ENCODE results near the gene PEG3. TPM values are rescaled to one million over a fixed set of nuclear protein-coding genes. Genes with fewer than 3 reads are reported as not detected.

PEG3 gene
- total and polyA plus RNA-seq, 2 experiments from 2014 or later, result not detected

DNA sequence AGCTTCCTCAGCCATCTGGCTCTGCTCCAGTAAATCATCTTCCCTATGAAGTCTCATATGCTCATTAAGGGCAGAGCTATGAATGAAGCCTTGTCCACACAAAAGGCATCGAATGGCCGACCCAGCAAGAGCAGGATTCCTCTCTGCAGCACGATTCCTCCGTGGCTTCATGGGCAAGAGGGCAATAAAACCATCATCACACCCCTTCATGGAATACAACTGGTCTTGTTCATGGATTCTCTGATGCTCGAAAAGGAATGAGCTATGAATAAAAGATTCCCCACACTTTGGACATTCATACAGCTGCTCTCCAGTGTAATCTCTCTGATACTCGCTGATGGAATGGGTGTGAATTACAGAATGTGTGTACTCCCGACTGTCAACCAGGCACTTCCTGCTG, 25.9 kb downstream of the PEG3 start (continued):
- TF ChIP-seq, protein P1, sequence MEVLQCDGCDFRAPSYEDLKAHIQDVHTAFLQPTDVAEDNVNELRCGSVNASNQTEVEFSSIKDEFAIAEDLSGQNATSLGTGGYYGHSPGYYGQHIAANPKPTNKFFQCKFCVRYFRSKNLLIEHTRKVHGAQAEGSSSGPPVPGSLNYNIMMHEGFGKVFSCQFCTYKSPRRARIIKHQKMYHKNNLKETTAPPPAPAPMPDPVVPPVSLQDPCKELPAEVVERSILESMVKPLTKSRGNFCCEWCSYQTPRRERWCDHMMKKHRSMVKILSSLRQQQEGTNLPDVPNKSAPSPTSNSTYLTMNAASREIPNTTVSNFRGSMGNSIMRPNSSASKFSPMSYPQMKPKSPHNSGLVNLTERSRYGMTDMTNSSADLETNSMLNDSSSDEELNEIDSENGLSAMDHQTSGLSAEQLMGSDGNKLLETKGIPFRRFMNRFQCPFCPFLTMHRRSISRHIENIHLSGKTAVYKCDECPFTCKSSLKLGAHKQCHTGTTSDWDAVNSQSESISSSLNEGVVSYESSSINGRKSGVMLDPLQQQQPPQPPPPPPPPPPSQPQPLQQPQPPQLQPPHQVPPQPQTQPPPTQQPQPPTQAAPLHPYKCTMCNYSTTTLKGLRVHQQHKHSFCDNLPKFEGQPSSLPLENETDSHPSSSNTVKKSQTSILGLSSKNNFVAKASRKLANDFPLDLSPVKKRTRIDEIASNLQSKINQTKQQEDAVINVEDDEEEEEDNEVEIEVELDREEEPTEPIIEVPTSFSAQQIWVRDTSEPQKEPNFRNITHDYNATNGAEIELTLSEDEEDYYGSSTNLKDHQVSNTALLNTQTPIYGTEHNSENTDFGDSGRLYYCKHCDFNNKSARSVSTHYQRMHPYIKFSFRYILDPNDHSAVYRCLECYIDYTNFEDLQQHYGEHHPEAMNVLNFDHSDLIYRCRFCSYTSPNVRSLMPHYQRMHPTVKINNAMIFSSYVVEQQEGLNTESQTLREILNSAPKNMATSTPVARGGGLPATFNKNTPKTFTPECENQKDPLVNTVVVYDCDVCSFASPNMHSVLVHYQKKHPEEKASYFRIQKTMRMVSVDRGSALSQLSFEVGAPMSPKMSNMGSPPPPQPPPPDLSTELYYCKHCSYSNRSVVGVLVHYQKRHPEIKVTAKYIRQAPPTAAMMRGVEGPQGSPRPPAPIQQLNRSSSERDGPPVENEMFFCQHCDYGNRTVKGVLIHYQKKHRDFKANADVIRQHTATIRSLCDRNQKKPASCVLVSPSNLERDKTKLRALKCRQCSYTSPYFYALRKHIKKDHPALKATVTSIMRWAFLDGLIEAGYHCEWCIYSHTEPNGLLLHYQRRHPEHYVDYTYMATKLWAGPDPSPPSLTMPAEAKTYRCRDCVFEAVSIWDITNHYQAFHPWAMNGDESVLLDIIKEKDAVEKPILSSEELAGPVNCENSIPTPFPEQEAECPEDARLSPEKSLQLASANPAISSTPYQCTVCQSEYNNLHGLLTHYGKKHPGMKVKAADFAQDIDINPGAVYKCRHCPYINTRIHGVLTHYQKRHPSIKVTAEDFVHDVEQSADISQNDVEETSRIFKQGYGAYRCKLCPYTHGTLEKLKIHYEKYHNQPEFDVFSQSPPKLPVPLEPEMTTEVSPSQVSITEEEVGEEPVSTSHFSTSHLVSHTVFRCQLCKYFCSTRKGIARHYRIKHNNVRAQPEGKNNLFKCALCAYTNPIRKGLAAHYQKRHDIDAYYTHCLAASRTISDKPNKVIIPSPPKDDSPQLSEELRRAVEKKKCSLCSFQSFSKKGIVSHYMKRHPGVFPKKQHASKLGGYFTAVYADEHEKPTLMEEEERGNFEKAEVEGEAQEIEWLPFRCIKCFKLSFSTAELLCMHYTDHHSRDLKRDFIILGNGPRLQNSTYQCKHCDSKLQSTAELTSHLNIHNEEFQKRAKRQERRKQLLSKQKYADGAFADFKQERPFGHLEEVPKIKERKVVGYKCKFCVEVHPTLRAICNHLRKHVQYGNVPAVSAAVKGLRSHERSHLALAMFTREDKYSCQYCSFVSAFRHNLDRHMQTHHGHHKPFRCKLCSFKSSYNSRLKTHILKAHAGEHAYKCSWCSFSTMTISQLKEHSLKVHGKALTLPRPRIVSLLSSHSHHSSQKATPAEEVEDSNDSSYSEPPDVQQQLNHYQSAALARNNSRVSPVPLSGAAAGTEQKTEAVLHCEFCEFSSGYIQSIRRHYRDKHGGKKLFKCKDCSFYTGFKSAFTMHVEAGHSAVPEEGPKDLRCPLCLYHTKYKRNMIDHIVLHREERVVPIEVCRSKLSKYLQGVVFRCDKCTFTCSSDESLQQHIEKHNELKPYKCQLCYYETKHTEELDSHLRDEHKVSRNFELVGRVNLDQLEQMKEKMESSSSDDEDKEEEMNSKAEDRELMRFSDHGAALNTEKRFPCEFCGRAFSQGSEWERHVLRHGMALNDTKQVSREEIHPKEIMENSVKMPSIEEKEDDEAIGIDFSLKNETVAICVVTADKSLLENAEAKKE (CRISPR knock-in tag; IDR thresholded peaks at IDR 0.05), result no peak
- TF ChIP-seq JUNB (IDR thresholded peaks at IDR 0.05; ENCODE audit: unreplicated experiment), result no peak
- TF ChIP-seq, protein P2, sequence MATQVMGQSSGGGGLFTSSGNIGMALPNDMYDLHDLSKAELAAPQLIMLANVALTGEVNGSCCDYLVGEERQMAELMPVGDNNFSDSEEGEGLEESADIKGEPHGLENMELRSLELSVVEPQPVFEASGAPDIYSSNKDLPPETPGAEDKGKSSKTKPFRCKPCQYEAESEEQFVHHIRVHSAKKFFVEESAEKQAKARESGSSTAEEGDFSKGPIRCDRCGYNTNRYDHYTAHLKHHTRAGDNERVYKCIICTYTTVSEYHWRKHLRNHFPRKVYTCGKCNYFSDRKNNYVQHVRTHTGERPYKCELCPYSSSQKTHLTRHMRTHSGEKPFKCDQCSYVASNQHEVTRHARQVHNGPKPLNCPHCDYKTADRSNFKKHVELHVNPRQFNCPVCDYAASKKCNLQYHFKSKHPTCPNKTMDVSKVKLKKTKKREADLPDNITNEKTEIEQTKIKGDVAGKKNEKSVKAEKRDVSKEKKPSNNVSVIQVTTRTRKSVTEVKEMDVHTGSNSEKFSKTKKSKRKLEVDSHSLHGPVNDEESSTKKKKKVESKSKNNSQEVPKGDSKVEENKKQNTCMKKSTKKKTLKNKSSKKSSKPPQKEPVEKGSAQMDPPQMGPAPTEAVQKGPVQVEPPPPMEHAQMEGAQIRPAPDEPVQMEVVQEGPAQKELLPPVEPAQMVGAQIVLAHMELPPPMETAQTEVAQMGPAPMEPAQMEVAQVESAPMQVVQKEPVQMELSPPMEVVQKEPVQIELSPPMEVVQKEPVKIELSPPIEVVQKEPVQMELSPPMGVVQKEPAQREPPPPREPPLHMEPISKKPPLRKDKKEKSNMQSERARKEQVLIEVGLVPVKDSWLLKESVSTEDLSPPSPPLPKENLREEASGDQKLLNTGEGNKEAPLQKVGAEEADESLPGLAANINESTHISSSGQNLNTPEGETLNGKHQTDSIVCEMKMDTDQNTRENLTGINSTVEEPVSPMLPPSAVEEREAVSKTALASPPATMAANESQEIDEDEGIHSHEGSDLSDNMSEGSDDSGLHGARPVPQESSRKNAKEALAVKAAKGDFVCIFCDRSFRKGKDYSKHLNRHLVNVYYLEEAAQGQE (IDR thresholded peaks at IDR 0.05; ENCODE audit: unreplicated experiment), result no peak
- TF ChIP-seq POLR2AphosphoS5 (IDR thresholded peaks at IDR 0.05; ENCODE audit: low read depth), result no peak

DNA sequence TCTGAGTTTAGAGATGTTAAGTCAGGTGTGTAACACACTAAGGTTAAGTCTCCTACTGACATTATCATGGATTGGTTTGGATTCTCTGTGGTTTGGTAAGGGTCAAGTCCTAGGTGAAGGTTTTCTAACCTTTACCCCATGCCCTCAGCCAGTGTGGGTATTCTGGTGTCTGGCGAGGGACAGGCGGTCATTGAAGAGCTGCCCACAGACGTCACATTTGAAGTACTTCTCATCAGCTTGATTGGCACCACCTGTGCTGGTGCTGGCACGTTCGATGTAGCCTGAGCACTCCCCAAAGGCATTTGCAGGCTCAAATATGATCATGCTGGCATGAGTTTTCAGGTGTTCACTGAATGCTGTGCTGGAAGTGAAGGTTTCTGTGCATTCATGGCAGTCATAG, 27.0 kb downstream of the PEG3 start:
- H3K4me1 Mint-ChIP-seq, result no peaks in the 10 kb centered on the region
- H3K9me3 Mint-ChIP-seq, result peaks cover 98% of the 10 kb centered on the region
- H3K27ac Mint-ChIP-seq, result no peak overlapping the region
- no peak overlapping the region for H3K4me3 ChIP-seq
- no peaks in the 10 kb centered on the region for H3K27me3 ChIP-seq (ENCODE audit: insufficient read depth)
- H3K27ac ChIP-seq (ENCODE audit: low read depth), result no peak overlapping the region
- H3F3A ChIP-seq (replicated peaks; ENCODE audit: low read depth), result no peaks in the 10 kb centered on the region
- H4K20me1 ChIP-seq (replicated peaks; ENCODE audit: insufficient read depth), result no peaks in the 10 kb centered on the region
- H3K36me3 Mint-ChIP-seq (ENCODE audit: low read depth), result peaks cover 55% of the 10 kb centered on the region
- H3K9me2 ChIP-seq (ENCODE audit: insufficient read depth), result no peaks in the 10 kb centered on the region
- no peak overlapping the region for H2AFZ ChIP-seq
- no peaks in the 10 kb centered on the region for H3K36me3 ChIP-seq (ENCODE audit: insufficient read depth)
- H3K4me1 ChIP-seq (ENCODE audit: insufficient read depth), result no peaks in the 10 kb centered on the region
- DNase-seq (ENCODE audit: low spot score) (no peak), ATAC-seq (no peak)
- no peak overlapping the region for H3K4me3 Mint-ChIP-seq
- no peak overlapping the region for H3K4me2 ChIP-seq
- H3K79me2 ChIP-seq (replicated peaks; ENCODE audit: insufficient read depth), result no peaks in the 10 kb centered on the region
- peaks cover 5% of the 10 kb centered on the region for H3K27me3 Mint-ChIP-seq (ENCODE audit: insufficient read depth, low read depth, poor library complexity)
- TF ChIP-seq ZNF331 (CRISPR knock-in tag; IDR thresholded peaks at IDR 0.05; ENCODE audit: low read depth) (no peak), EZH2 (IDR thresholded peaks at IDR 0.05; ENCODE audit: low read depth, unreplicated experiment) (no peak), POLR2AphosphoS5 (IDR thresholded peaks at IDR 0.05; ENCODE audit: low read depth) (no peak), JUNB (IDR thresholded peaks at IDR 0.05; ENCODE audit: unreplicated experiment) (no peak)
- TF ChIP-seq, protein P2 (IDR thresholded peaks at IDR 0.05; ENCODE audit: unreplicated experiment), result no peak
- TF ChIP-seq, protein P3, sequence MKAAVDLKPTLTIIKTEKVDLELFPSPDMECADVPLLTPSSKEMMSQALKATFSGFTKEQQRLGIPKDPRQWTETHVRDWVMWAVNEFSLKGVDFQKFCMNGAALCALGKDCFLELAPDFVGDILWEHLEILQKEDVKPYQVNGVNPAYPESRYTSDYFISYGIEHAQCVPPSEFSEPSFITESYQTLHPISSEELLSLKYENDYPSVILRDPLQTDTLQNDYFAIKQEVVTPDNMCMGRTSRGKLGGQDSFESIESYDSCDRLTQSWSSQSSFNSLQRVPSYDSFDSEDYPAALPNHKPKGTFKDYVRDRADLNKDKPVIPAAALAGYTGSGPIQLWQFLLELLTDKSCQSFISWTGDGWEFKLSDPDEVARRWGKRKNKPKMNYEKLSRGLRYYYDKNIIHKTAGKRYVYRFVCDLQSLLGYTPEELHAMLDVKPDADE (IDR thresholded peaks at IDR 0.05), result no peak
